SU-DHL-6 (cell line): ENCODE results near the gene SIL1.

Experiments used
- H2AFZ ChIP-seq: fragments of 200-600 bp; sonication (generic); 2 replicates; pipeline ENCODE4 v1.6.1; 2014; ENCODE audit warnings: low read depth, mild to moderate bottlenecking, moderate library complexity, mixed read lengths, antibody characterized with exemption, low read length; ENCODE audit not compliant: severe bottlenecking
- H3F3A ChIP-seq: fragments of 200-600 bp; shearing (Covaris generic); 2 replicates; pipeline ENCODE4 v1.6.0; 2016; ENCODE audit warnings: antibody characterized with exemption, mild to moderate bottlenecking; ENCODE audit not compliant: insufficient read depth
- H3K27ac ChIP-seq: fragments of 200-600 bp; sonication (generic); 2 replicates; pipeline ENCODE4 v1.5.1; 2016; ENCODE audit warnings: low read depth, mild to moderate bottlenecking, low read length, moderate library complexity, mixed read lengths
- H3K27me3 ChIP-seq: fragments of 200-600 bp; sonication (generic), shearing (Covaris generic); 2 replicates; pipeline ENCODE4 v1.6.0; 2014; ENCODE audit warnings: mild to moderate bottlenecking, low read length
- H3K36me3 ChIP-seq: fragments of 200-600 bp; sonication (generic); 2 replicates; pipeline ENCODE4 v1.6.1; 2014; ENCODE audit warnings: mild to moderate bottlenecking, low read length, mixed read lengths
- H3K4me2 ChIP-seq: fragments of 300-600, 200-600 bp; shearing (Covaris generic), sonication (generic); 2 replicates; pipeline ENCODE4 v1.6.0; 2014; ENCODE audit warnings: low read length, low read depth, mild to moderate bottlenecking; ENCODE audit not compliant: poor library complexity, severe bottlenecking
- H3K4me3 ChIP-seq: fragments of 200-600 bp; sonication (generic); 2 replicates; pipeline ENCODE4 v1.5.1; 2014; ENCODE audit warnings: antibody characterized with exemption, low read length, mild to moderate bottlenecking, mixed read lengths; ENCODE audit not compliant: insufficient read depth, poor library complexity, severe bottlenecking
- H3K79me2 ChIP-seq: fragments of 200-600 bp; sonication (generic); 2 replicates; pipeline ENCODE4 v1.6.1; 2014; ENCODE audit warnings: mild to moderate bottlenecking, low read length, moderate library complexity; ENCODE audit not compliant: insufficient read depth
- H3K9ac ChIP-seq: fragments of 200-600 bp; sonication (generic); 2 replicates; pipeline ENCODE4 v1.7.0; 2014; ENCODE audit warnings: mild to moderate bottlenecking, low read length
- H3K9me2 ChIP-seq: fragments of 200-600 bp; sonication (generic); replicated peaks from 2 replicates; pipeline ENCODE4 v1.6.1; 2014; ENCODE audit warnings: low read length; ENCODE audit not compliant: insufficient read depth
- H3K9me3 ChIP-seq: fragments of 200-600 bp; sonication (generic); 2 replicates; pipeline ENCODE4 v1.6.1; 2014; ENCODE audit warnings: low read length, mixed read lengths; ENCODE audit not compliant: insufficient read depth
- H4K20me1 ChIP-seq: fragments of 200-600 bp; sonication (generic); 2 replicates; pipeline ENCODE4 v1.6.1; 2014; ENCODE audit warnings: low read depth, mild to moderate bottlenecking, antibody characterized with exemption, low read length, moderate library complexity, mixed read lengths
- EZH2phosphoT487 ChIP-seq: fragments of 200-600 bp; sonication (generic), shearing (Covaris generic); conservative IDR thresholded peaks from 2 replicates; pipeline ENCODE4 v1.6.1; 2018; ENCODE audit warnings: mild to moderate bottlenecking, antibody characterized with exemption, low read length, moderate library complexity, mixed read lengths
- TF ChIP-seq, protein P1 (sequence below): fragments of 200-600 bp; sonication (generic); IDR thresholded peaks from one replicate; pipeline ENCODE4 v1.5.1; 2017; ENCODE audit warnings: antibody characterized with exemption, mild to moderate bottlenecking, low read length, moderate library complexity; ENCODE audit not compliant: insufficient read depth, poor library complexity, severe bottlenecking

The SIL1 gene

DNA sequence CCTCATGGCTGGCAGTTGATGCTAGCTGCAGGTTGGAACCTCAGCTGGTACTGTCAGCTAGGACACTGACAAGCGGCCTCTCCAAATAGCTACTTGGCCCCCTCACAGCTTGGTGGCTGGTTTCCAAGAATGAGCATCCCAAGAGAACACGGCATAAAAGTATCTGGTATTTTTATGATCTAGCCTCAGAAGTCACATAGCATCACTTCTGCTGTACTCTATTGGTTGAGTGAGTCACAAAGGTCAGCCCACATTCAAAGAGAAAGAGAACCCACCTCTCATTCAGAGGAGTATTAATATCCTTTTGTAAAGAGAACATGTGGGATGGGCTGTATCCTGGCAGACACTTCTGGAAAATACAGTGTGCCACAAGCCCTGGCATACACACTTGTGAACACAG is 6.0 kb upstream of the SIL1 start:
- no peaks in the 10 kb centered on the region for H3K27me3 ChIP-seq
- H3K9ac ChIP-seq: no peak overlapping the region
- no peaks in the 10 kb centered on the region for H3K9me2 ChIP-seq
- H2AFZ ChIP-seq: no peak overlapping the region
- no peak overlapping the region for H3K4me3 ChIP-seq
- no peaks in the 10 kb centered on the region for H3F3A ChIP-seq
- H3K9me3 ChIP-seq: no peaks in the 10 kb centered on the region
- no peak overlapping the region for H3K27ac ChIP-seq
- TF ChIP-seq, protein P1, sequence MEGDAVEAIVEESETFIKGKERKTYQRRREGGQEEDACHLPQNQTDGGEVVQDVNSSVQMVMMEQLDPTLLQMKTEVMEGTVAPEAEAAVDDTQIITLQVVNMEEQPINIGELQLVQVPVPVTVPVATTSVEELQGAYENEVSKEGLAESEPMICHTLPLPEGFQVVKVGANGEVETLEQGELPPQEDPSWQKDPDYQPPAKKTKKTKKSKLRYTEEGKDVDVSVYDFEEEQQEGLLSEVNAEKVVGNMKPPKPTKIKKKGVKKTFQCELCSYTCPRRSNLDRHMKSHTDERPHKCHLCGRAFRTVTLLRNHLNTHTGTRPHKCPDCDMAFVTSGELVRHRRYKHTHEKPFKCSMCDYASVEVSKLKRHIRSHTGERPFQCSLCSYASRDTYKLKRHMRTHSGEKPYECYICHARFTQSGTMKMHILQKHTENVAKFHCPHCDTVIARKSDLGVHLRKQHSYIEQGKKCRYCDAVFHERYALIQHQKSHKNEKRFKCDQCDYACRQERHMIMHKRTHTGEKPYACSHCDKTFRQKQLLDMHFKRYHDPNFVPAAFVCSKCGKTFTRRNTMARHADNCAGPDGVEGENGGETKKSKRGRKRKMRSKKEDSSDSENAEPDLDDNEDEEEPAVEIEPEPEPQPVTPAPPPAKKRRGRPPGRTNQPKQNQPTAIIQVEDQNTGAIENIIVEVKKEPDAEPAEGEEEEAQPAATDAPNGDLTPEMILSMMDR: no peak
- TF ChIP-seq EZH2phosphoT487: no peak
- H3K79me2 ChIP-seq: no peaks in the 10 kb centered on the region
- no peaks in the 10 kb centered on the region for H3K36me3 ChIP-seq
- no peaks in the 10 kb centered on the region for H4K20me1 ChIP-seq
- H3K4me2 ChIP-seq: no peak overlapping the region

DNA sequence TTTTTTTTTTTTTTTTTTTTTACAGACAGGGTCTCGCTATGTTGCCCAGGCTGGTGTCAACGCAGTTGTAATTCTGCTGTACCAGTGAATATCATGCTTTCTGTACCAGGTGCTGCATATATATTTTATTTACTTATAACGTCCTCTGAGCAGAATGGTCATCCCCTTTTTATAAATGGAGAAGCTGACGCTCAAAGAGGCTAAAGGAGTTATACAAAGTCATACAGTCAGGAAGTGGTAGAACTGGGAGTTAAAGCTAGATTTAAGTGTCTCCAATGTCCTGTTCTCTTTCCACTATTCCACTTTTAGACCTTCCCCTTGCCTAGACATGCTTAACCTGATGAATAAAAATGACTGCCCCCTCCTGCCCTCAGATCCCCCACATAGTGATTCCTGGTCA is 1.2 kb upstream of the SIL1 start:
- H3K9me3 ChIP-seq: no peaks in the 10 kb centered on the region

DNA sequence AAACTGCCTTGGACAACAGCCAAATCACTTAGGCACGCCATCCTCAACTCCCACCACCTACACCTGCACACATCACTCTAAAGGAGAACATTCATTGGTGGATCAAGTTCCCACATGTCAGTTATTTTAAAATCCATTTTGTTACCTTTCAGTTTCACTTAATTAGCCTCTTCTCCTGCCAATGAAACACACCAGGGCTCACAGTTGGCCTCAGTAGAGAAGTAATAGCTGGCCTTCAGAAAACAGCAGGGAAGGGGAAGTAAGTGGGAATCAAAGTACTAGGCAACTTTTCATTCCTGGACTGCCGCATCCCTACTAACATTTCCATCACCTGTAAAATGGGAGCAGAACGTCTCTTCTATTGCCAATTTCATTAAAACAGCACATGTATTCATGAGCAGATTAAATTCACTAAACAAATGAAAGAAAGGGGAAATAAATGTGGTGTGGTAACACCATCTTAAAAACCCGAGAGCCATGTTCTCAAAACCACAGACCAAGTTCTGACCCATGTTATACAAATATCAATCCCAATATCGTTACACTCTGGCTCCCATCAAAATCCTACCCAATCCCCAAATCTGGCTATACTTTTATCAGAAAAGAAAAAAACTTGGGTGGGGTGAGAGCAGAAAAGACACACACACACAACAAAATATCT is 1.7 kb downstream of the SIL1 start:
- H3K36me3 ChIP-seq: no peaks in the 10 kb centered on the region
- H3K79me2 ChIP-seq: peaks cover 17% of the 10 kb centered on the region
- H3K9ac ChIP-seq: no peak overlapping the region
- H3F3A ChIP-seq: peaks cover 8% of the 10 kb centered on the region; the same call in 1 of the 2 replicates
- H2AFZ ChIP-seq: no peak overlapping the region
- H3K27ac ChIP-seq: no peak overlapping the region
- H3K27me3 ChIP-seq: no peaks in the 10 kb centered on the region
- TF ChIP-seq EZH2phosphoT487: no peak
- TF ChIP-seq, protein P1: no peak
- no peaks in the 10 kb centered on the region for H4K20me1 ChIP-seq
- H3K4me2 ChIP-seq: peak overlapping the region; percentile 92
- H3K4me3 ChIP-seq: no peak overlapping the region
- H3K9me3 ChIP-seq: no peaks in the 10 kb centered on the region
- no peaks in the 10 kb centered on the region for H3K9me2 ChIP-seq

More for the DNA sequence above, 1.2 kb upstream of the SIL1 start:
- H3F3A ChIP-seq: peaks cover 8% of the 10 kb centered on the region; the same call in 1 of the 2 replicates
- H4K20me1 ChIP-seq: no peaks in the 10 kb centered on the region
- H3K79me2 ChIP-seq: peaks cover 17% of the 10 kb centered on the region
- H3K9me2 ChIP-seq: no peaks in the 10 kb centered on the region
- H3K4me2 ChIP-seq: no peak overlapping the region
- TF ChIP-seq EZH2phosphoT487: no peak
- TF ChIP-seq, protein P1: no peak
- H3K9ac ChIP-seq: no peak overlapping the region
- no peaks in the 10 kb centered on the region for H3K27me3 ChIP-seq
- H3K27ac ChIP-seq: no peak overlapping the region
- H3K4me3 ChIP-seq: no peak overlapping the region
- no peaks in the 10 kb centered on the region for H3K36me3 ChIP-seq
- H2AFZ ChIP-seq: no peak overlapping the region
